Glutamatergic neuron (in vitro differentiated cells): ENCODE measurements around the gene GNAL. TPM values are rescaled to one million over a fixed set of nuclear protein-coding genes. Genes with fewer than 3 reads are reported as not detected.
"Not testable (repeated sequence)": the region's sequence is repeated elsewhere in the genome, so short reads cannot be mapped to it uniquely, and the experiment has no call there.

Experiments
- DNase-seq: peaks from one replicate; pipeline ENCODE4 v3.0.0; 2022
- H3K27ac Mint-ChIP-seq: one replicate; pipeline ENCODE4 v1.8.0; 2020; ENCODE audit warnings: mild to moderate bottlenecking, mixed read lengths, inconsistent platforms; ENCODE audit not compliant: unreplicated experiment
- H3K27me3 Mint-ChIP-seq: one replicate; pipeline ENCODE4 v1.8.0; 2020; ENCODE audit warnings: mild to moderate bottlenecking, moderate library complexity, mixed read lengths, inconsistent platforms; ENCODE audit not compliant: unreplicated experiment
- H3K36me3 Mint-ChIP-seq: one replicate; pipeline ENCODE4 v1.8.0; 2020; ENCODE audit warnings: mild to moderate bottlenecking, mixed read lengths, inconsistent platforms; ENCODE audit not compliant: unreplicated experiment
- H3K4me1 Mint-ChIP-seq: one replicate; pipeline ENCODE4 v1.8.0; 2020; ENCODE audit warnings: mild to moderate bottlenecking, low read depth, mixed read lengths, inconsistent platforms; ENCODE audit not compliant: unreplicated experiment
- H3K4me3 Mint-ChIP-seq: one replicate; pipeline ENCODE4 v1.8.0; 2020; ENCODE audit warnings: mild to moderate bottlenecking, mixed read lengths, inconsistent platforms; ENCODE audit not compliant: unreplicated experiment
- H3K9me3 Mint-ChIP-seq: one replicate; pipeline ENCODE4 v1.8.0; 2020; ENCODE audit warnings: mild to moderate bottlenecking, moderate library complexity, mixed read lengths, inconsistent platforms; ENCODE audit not compliant: unreplicated experiment
- CTCF ChIP-seq: fragments of 200-600 bp; sonication (generic); IDR thresholded peaks from one replicate; pipeline ENCODE4 v1.5.0; 2021; ENCODE audit not compliant: partially characterized antibody, unreplicated experiment
- total RNA-seq: library from RNA; stranded (reverse); fragmentation: NEBNext Ultra II Directional; extraction: Animal tissue kit (Norgen Biotek cat#: 25700); gene quantifications from one replicate; pipeline ENCODE4 v1.2.1, GENCODE V29; 2021; ENCODE audit not compliant: unreplicated experiment

GNAL gene
- total RNA-seq, 1 donor from 2014 or later = 52.5 TPM

- Mint-ChIP-seq H3K4me3 (peak overlapping the region; percentile 97), H3K27ac (peak overlapping the region; percentile 100), H3K4me1 (peaks cover 20% of the 10 kb centered on the region), H3K9me3 (peaks cover 15% of the 10 kb centered on the region), H3K36me3 (no peaks in the 10 kb centered on the region), H3K27me3 (peaks cover 6% of the 10 kb centered on the region)
- no peak for TF ChIP-seq CTCF
- no peak for DNase-seq
Observed at GRCh38 chr18:11850821-11851145, 161.7 kb downstream of the GNAL start.

- peaks cover 6% of the 10 kb centered on the region for H3K27me3 Mint-ChIP-seq
- H3K9me3 Mint-ChIP-seq = peaks cover 15% of the 10 kb centered on the region
- peaks cover 17% of the 10 kb centered on the region for H3K4me1 Mint-ChIP-seq
- DNase-seq = peak; percentile 99
- no peak for TF ChIP-seq CTCF
- H3K36me3 Mint-ChIP-seq = no peaks in the 10 kb centered on the region
- peak within 1 kb of the TSS; percentile 97 for H3K4me3 Mint-ChIP-seq
- peak within 1 kb of the TSS; percentile 100 for H3K27ac Mint-ChIP-seq
Observed at GRCh38 chr18:11851146-11851805, 162.2 kb downstream of the GNAL start, which contains the start of gene CHMP1B. TSS of gene CHMP1B (plus strand) at chr18:11851413. CDS start at chr18:11851512, 99 bp downstream.

GRCh38 chr18:11851806-11852337, 162.8 kb downstream of the GNAL start:
- Mint-ChIP-seq H3K9me3 (peaks cover 15% of the 10 kb centered on the region), H3K36me3 (no peaks in the 10 kb centered on the region), H3K27me3 (peaks cover 6% of the 10 kb centered on the region), H3K27ac (peak overlapping the region; percentile 100), H3K4me3 (peak overlapping the region; percentile 97), H3K4me1 (peaks cover 18% of the 10 kb centered on the region)
- no peak for TF ChIP-seq CTCF
- peak; percentile 58 for DNase-seq

GRCh38 chr18:11854554-11854953, 165.5 kb downstream of the GNAL start:
- Mint-ChIP-seq H3K9me3 (peaks cover 10% of the 10 kb centered on the region), H3K4me1 (peaks cover 21% of the 10 kb centered on the region)
- H3K4me3 Mint-ChIP-seq, H3K27me3 Mint-ChIP-seq, H3K27ac Mint-ChIP-seq, H3K36me3 Mint-ChIP-seq, DNase-seq: not testable (repeated sequence)

GRCh38 chr18:11857177-11857887, 168.3 kb downstream of the GNAL start:
- no peak for DNase-seq
- Mint-ChIP-seq H3K27ac (peak overlapping the region; percentile 59), H3K4me3 (peak overlapping the region; percentile 17), H3K4me1 (peaks cover 6% of the 10 kb centered on the region), H3K9me3 (peaks cover 2% of the 10 kb centered on the region), H3K27me3 (no peaks in the 10 kb centered on the region), H3K36me3 (peaks cover 10% of the 10 kb centered on the region)
- no peak for TF ChIP-seq CTCF
